NCI-H1417 (cell line): ENCODE data around the gene RNF112.

Experiments used
- DNase-seq, 3 experiments: peaks; one replicate each; lab custom pipeline; 2025; lab: John Stamatoyannopoulos, UW

RNF112 gene, protein sequence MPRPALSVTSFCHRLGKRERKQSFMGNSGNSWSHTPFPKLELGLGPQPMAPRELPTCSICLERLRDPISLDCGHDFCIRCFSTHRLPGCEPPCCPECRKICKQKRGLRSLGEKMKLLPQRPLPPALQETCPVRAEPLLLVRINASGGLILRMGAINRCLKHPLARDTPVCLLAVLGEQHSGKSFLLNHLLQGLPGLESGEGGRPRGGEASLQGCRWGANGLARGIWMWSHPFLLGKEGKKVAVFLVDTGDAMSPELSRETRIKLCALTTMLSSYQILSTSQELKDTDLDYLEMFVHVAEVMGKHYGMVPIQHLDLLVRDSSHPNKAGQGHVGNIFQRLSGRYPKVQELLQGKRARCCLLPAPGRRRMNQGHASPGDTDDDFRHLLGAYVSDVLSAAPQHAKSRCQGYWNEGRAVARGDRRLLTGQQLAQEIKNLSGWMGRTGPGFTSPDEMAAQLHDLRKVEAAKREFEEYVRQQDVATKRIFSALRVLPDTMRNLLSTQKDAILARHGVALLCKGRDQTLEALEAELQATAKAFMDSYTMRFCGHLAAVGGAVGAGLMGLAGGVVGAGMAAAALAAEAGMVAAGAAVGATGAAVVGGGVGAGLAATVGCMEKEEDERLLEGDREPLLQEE

DNA sequence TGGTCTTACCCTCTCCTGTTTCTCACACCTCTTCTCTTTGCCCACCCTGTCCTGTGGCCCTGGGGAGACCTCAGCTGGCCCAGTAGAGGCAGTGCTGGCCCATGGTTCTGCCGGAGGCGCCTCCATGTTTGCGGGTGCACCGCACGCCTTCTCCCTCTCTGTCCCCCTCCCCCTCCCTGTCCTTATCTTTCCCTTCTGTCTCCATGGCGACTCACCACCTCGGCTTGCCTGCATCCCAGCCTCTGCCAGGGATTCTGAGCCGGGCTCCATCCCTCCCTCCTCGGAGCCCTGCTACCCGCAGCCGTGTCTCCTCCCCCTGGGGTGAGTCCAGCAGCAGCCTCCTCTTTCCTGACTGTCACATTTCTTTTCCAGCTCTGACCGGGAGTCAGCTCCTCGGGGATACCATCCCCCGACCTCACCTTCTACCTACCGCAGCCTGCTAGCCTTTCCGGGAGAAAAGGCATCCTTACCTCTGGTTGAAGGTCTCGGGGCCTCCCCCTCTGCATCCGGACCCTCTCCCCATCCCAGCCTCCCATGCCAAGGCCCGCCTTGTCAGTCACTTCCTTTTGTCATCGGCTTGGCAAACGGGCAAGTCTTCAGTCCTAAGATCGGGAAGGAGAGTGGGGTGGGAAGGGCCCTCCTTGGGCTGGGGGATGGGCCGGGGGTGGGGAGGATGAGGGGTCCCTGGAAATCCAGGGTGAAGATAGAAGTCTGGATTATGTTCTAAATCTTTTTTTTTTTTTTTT is at the start of gene RNF112:
RNF112 (plus strand) TSS at position 358 of the 746 bp plus-strand sequence; CDS start at position 535, 177 bp downstream.
- DNase-seq, result peak in 2 of 3 experiments; percentile 26 to 73

DNA sequence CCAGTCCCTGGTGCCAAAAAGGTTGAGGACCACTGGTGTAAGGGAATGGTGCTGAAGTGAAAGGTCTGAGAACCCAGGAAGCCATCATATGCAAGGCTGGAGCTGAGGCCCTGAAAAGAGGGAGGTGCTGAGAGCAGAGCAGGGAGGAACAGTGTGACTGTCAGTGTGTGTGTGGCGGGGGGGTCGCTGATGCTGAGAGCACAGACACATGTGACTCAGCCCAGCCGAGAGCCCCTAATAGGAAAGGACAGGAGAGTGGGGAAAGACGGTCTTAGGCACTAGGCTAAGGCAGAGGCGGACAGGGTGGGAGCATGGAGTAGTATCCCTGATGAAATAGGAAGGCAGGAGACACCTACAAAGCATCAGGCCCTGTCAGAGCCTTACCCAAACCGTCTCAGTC is 49.7 kb upstream of the RNF112 start:
- DNase-seq, result no peak

DNA sequence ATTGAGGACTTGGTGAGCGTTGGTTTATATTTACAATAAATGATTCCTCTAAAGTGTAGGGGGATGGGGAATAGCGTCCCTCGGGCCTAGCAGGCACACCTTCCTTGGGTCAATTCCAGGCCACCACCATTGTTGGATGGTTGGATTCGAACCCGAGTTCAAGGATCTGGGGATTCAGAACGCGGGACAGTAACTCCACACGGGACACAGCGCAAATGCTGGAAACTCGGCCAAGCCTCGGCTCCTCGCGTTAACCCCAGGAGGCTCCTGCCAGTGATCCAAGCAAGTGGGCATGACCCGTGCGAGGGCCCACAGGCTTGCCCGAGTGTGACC is 49.1 kb upstream of the RNF112 start:
- DNase-seq, result no peak

DNA sequence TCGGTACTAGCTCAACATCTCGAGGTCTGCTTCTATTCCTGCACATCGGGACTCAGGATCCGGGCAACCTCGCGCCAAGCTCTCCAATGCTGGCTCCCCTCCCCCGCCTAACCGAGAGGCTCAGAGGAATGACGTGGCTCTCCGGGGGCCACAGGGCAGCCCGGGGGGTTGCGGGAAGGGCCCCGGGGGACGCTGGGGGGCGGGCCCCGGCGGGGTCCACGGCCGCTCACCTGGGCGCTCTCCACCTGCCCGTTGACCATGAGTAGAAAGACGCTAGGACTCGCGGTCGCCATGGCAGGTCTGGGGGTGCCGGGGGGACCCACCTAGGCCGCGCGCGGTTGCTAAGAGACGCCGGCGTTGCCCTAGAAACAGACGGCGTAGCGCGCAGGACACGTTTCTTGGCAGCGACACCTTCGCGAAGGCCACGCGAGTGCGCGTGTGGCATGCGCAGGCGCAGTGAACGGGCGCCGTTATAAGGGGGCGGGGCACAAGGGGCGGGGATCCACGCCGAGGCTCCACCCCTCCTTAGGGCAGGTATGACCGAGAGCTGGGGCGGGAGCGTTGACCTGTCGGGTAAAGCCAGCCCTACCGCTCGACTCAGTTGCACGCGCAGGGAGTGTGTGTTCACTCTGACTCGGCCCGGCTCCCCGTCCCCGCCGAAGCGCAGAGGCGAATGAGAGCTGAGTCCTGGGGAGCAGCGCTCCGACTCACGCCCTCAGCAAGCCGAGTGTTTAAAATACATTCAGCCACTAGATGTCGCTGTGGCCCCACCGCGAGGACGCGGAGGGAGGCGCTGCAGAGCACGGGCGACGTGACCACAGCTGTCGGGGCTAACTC is 48.5 kb upstream of the RNF112 start, which contains the start of gene B9D1:
B9D1 (minus strand) TSS at position 447 of the 837 bp plus-strand sequence; CDS start at position 293, 154 bp downstream.
- DNase-seq, result peak; percentile 86 to 95 (median 88)

DNA sequence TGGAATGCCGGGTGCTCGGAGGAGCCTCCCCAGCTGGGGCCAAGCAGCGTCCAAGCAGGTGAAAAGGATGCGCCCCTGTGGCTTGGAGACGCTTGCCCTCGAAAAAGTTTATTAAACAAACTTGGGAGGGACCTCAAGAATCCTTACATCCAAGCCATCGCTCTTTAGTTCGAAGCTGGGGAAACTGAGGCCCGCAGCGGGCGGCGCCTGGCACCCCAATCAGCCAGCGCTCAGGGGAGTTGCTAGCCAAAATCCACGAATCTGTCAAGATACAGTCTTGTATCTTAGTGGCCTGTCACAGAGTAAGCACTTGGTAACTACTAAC is 48.0 kb upstream of the RNF112 start:
- no peak for DNase-seq

DNA sequence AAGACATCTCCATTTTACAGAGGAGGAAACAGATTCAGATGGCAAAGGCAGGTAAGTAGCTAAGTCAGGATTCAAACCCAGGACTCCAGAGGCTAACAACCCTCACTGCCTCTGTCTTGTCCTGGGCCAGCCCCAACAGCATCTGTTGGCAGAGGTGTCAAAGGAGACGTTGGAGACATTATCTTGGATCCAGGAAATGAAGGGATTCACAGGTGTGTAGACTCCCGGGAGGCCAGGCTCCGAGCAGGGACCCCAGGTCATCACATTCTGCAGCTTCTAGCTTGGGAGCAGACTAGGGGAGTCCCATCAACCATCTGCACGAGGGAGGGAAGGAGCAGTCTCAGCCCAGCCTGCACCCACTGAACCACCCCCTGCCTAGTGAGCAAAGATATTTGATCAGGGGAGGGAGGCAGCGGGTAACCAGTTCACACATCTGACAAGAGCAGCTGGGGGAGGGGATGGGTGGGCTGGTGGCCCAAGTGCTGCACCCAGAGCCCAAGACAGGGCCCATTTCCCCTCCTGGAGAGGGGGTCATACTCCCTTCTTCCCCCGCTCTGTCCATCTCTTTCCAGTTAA is 47.5 kb upstream of the RNF112 start:
- DNase-seq, result peak in 1 of 3 experiments; percentile 27

DNA sequence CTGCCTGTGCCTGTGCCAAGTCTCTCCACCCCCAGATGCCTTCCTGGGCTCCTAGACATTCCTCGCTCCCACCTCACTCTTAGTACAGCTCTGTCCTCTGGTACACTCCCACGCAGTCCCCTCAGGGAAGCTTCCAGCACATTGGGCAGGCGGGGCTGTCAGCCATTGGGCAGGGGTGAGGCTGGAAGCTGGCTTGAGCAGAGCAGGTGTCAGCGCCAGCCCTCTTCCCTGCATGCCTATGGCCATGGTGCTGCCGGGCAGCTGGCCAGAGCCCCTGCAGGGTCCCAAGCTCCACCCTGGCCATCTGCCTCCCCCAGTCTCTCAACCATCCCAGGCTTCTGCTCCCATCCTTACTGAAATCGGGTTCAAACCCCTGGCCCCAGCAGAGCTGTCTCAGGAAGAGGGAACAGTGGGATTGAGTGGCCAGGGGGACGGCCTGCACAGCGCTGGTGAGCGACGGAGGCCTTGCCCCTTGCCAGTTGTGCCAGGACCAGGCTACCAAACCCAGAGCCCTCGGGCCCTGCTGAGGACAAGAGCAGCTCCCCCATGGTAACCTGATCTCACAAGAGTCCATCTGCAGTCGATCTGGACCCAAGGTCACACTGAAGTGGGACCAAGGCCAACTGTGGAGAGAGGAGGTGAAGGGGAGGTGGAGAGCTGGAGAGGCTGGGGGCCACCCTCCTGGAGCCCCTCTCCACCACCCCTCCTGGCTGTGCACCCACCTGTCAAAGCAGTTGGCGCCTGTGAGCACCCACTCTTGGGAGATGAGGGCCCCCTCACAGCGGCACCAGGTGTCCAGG is 46.1 kb upstream of the RNF112 start:
- peak in 1 of 3 experiments; percentile 42 for DNase-seq

DNA sequence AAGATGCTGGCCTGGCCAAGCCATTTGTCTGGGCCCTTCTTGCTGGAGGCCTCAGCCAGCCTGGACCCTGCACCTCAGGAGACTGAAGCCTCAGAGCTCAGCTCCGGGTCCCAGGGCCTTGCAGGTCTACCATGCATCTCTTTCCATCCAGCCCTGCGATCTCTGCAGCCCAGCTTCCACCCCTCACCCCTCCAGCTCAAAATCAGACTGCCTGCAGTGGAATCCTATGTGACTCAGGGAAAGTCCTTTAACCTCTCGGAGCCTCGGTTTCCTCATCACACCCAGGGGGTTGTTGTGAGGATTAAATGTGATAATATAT is 45.6 kb upstream of the RNF112 start:
- DNase-seq, result no peak

DNA sequence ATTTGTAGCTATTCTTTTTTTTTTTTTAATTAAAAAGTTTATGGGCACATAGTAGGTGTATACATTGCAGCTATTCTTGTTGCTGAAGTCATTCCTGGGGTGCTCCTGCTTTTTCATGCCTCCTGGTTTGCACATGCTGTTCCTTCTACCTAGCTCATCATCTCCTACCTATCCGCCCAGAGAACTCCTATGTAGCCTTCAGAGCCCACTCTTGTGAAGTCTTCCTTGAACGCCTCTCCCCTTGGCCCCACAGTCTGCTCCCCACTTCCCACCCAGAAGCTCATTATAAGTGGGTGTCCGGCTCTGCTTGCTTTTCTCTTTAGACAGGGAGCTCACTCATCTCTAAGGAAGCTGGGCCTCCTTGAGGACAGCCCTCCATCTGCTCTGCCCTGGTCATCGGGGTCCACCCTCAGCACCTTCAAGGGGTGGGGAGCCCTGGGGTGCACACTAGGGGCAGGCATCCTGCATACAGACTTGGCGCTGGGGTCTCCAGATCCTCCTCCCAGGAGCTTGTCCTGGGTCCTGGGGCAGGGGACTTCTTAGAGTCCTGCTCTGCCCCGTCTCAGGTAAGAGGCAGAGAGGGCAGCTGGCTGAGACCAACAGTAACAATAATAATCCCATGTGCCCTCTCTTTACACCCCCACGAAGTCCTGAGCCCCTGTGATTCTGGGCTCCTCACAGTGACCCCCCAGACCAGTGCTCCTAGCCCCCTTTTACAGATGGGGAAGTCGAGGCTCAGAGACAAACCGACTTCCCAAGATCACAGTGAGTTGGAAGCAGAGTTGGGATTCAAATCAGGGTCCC is 45.0 kb upstream of the RNF112 start:
- no peak for DNase-seq

DNA sequence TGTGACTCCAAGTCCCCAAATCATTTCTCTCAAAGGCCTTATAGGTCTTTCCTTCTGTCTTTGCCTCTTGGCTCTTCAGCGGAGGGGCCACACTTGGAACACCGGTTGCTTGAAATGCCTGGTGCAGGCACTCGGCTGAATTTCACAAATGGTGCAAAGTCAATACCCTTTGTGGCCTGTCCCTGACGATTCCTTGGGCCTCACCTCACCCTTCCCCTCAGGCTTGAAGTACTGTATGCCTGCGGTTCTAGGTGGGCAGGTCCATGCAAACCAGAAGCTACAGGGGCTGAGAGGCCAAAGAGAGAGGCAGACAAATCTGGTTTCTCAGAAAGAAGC is 44.4 kb upstream of the RNF112 start:
- DNase-seq, result no peak

DNA sequence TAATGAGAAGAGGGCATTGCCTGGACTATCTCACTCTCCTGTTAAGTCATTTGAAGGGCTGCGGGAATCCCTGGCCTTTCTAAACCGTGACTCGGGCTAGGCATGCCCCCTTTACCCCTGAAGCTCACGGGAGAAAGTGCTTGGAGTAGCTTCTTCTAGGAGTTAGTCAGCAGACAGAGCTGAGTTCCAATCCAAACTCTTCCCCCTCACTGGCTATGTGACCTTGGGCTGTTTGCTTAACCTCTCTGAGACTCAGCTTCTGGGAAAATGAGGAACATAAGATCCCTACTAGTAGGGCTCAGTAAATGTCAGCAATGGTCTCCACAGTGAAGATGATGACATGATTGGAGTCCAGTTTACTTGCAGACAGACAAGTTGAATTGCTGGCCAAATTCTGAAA is 42.8 kb upstream of the RNF112 start:
- no peak for DNase-seq

DNA sequence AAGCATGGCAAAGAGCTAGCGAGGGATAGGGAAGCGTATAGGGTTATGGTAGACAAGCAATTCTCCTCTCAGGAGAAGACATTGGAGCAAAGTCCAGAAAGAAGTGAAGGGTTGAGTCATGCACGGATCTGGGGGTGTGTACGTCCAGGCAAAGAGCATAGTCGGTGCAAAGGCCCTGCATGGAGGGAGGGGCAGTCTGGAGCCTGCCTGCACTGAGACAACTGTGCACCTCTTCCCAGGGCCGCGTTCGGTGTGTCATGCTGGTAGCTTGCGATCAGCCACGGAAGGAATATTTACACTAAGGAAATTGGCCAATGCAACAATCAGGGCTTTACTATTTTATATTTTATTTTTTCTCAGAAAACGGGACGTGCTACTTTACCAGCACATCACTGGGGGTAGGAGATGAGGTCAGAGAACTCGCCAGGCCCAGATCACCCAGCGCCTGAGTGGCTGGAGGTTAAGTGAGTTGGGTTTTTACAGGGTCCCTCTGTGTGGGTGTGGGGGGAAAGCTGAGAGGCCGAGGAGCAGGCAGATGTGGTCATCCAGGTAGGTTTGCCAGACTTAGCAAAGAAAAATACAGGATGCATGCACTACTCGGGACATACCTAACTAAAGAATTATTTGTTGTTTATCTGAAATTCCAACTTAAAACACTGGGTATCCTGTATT is 41.8 kb upstream of the RNF112 start:
- DNase-seq, result no peak

DNA sequence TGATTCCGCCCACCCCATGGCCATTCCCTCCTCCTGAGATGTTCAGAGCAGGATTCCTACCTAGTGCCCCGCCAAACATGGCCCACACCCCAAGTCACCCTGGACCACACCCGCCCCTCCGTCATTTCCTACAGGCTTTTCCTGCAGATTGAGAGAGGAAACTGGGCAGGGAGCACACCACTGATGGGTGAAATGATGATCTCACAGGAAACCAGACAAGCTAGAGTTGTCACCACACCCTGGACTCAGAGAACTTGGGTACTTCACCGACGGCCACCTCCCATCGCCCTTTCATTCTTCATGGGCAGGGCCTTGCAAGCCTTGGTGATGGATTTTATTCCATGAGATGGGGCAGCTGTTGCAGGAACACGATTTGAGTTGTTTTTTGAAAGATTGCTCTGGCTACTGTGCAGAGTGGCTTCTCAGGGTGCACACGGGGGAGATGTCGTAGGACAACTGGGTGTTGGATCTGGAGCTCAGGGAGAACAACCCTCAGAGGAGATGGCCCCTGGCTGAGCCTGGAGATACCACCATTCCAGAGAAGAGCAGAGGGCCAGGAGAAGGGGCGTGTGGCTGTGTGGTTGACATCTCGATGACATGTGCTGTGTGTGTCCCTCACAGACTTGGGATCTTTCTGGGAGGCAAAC is 41.1 kb upstream of the RNF112 start:
- DNase-seq, result no peak

DNA sequence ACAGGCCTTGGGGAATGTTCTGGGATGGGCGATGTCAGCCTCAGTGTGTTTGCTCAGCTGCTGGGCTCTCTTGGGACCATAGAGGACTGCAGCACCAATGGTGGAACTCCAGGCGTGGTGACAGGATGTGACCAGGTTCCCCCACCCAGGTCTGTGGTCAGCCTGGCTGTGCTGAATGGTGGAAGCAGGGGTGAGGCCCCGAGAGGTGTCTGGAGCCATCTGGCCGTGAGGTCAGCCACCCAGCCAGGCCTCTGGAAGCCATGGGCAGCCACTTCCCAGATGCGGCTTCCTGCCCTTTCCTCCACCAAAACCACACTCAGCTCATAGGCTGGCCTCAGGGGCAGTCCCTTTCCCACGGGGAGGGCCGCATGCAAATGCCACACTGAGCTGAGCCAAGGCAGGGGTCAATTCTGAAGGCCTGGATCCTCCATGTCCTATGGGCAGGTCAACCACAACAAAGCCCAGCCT is 40.5 kb upstream of the RNF112 start:
- no peak for DNase-seq

DNA sequence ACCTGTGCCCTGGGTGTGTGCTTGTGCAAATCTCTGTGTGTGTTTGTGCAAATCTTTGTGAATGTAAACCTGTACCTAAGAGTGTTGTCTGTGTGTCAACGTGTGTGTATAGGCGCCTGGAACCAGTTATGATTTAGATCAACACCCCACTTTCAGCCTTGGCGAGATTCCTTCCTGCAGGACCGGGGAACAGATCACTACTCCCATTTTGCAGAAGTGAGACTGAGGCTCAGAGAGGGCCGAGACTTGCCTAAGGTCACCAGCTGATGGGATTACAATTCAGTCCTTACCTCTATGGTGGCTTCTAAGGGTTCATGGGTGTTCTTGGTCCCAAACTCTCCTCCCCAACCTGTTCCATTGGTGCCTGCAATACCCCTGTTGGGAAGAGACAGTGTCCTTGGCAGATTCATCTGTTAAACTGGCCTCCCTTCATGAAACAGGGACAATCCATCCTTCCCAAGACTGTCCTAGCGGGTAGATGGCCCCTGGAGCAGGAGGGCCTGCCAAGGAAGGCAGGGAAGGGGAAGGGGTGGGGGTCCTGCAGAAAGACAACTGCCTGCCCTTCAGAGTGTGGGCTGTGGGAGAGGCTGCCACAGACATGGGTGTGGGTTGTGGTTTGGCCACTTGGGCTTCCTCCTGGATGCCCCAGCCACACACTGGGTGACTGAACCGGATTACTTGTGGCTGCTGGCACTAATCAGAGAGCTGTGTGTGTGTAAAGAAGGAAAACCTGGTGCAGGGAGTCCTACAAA is 39.6 kb upstream of the RNF112 start:
- no peak for DNase-seq

DNA sequence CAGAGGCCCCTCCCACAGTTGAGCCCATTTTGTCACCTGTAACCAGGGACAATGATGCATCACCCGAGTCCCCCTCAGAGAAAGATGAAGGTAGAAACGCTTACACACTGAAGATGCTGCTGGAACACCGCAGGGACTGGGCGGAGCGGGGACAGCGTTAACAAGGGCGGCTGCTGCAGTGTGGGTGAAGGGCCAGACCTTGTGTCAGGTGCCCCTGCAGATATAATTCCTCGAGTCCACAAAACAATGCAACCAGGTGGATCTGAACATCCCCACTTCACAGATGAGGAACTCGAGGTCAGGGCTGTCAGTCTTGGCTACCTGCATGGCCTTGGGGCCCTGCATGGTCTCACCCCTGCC is 39.0 kb upstream of the RNF112 start:
- DNase-seq, result no peak

DNA sequence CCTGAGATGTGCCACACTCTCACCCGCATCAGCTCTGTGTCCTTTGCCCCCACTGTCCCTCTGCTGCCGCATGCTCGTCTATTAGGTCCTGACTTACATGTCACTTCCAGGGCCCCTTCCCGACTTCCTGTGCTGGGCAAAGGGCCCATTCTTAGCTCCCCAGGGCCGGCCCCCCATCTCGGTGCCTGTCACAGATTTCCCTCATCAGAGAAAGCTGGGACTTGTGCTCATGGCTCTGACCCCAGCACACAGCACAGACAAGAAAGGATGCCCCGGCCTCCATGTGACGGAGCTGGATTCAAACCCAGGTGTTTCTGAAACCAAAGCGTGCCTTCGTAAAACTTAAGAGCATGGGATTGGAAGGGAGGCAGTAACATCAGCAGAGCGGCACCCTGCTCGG is 38.6 kb upstream of the RNF112 start:
- no peak for DNase-seq

DNA sequence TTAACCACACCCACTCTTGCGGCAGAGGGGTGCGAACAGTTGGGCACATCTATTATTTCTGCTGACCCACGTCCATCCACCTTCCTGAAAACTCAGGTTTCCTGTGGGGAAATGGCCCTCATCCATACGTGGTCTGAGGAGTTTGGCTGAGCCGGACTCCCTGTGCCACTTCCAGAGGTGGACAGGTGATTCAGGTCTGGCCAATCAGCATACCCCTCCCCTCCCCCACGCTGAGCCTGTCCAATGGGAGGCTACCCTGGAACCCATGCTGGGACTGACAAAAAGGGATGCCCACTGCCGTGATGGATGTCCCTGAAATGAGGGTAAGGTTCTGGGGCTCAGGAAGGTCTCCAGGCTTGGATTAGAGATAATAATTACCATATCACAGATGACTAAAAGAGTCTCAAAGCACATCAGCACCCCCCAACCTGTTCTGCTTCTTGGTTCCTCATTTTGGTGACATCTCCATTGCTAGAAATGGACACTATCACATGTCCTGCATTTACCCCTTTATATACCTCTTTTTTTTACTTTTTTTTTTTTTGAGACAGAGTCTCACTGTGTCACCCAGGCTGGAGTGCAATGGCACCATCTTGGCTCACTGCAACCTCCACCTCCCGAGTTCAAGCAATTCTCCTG is 38.0 kb upstream of the RNF112 start:
- no peak for DNase-seq
